ENCODE measurements around the gene STXBP6. TPM values are rescaled to one million over a fixed set of nuclear protein-coding genes. Genes with fewer than 3 reads are reported as not detected.

STXBP6 gene
- total and polyA plus RNA-seq, 2 donors (not counting 3 experiments of a cell fraction or from before 2014, with no cell fraction given): 0.06 TPM; not detected in 1

DNA sequence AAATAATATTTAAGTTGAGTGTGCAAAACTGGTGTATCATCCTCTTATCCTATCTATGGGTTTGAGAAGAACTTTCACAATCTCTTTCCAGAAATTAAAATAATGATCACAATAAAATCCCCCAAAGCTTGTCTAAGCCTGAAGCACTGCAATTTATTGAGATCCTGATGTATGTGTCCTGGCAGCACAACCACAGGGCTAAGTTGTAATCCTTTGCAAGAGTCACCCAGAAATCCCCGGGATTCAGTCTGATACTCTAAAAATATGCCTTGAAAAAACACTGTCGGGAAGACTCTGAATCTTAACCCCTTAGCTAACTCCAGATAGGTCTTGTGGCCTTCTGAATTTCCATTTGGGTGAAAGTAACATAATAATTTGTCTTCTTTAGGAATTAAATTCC lies 40.3 kb upstream of the STXBP6 start:
- intact Hi-C loops (cut with micrococcal nuclease) (loop anchor here (1.0 kb wide), 1 partner anchor 42 kb away; no protein-coding TSS in a partner anchor), dilution Hi-C loops (cut with MboI; ENCODE audit: extremely low pct_ligation_motif_present, low sequenced_read_pairs) (no loop called here)
- H3K4me3 ChIP-seq (replicated peaks in 1 of 3; ENCODE audit: insufficient read depth in 1 of 3, low read depth in 1 of 3, low read length in 3 of 3): no peak overlapping the region
- H3K9ac ChIP-seq (replicated peaks; ENCODE audit: extremely low read depth, insufficient read depth, low read length): no peak overlapping the region
- H2AFZ ChIP-seq (ENCODE audit: low read depth, low read length): no peak overlapping the region
- no peaks in the 10 kb centered on the region for H3K9me1 ChIP-seq (replicated peaks; ENCODE audit: control insufficient read depth, extremely low read depth, insufficient read depth, low read length)
- H3K4me1 ChIP-seq (ENCODE audit: control insufficient read depth, extremely low read depth, insufficient read depth, low read length): no peaks in the 10 kb centered on the region
- DNase-seq (ENCODE audit: low read depth, low spot score) (no peak), FAIRE-seq (no peak)
- CTCF ChIA-PET: no interaction called here
- H3K79me2 ChIP-seq (ENCODE audit: control insufficient read depth, insufficient read depth, low read length): no peaks in the 10 kb centered on the region
- no peak overlapping the region for H3K4me2 ChIP-seq (ENCODE audit: insufficient read depth, low read length)
- H3K9me3 ChIP-seq (replicated peaks; ENCODE audit: control insufficient read depth, insufficient read depth, low read length): no peaks in the 10 kb centered on the region
- H3K27ac ChIP-seq (ENCODE audit: insufficient read depth, low read depth, low read length): no peak overlapping the region
- no peaks in the 10 kb centered on the region for H4K20me1 ChIP-seq (replicated peaks; ENCODE audit: control insufficient read depth, extremely low read depth, insufficient read depth, low read length)
- BruUV-seq (replicated peaks): no TSS peak
- no peaks in the 10 kb centered on the region for H3K27me3 ChIP-seq (ENCODE audit: control insufficient read depth in 2 of 2, insufficient read depth in 2 of 2, low read length in 2 of 2)
- POLR2A ChIA-PET: no interaction called here
- no peaks in the 10 kb centered on the region for H3K36me3 ChIP-seq (ENCODE audit: control insufficient read depth in 2 of 2, extremely low read depth in 1 of 2, insufficient read depth in 2 of 2, low read length in 2 of 2)
- no peak for TF ChIP-seq EZH2 (IDR thresholded peaks at IDR 0.05; ENCODE audit: borderline replicate concordance, low read depth, low read length, severe bottlenecking)

DNA sequence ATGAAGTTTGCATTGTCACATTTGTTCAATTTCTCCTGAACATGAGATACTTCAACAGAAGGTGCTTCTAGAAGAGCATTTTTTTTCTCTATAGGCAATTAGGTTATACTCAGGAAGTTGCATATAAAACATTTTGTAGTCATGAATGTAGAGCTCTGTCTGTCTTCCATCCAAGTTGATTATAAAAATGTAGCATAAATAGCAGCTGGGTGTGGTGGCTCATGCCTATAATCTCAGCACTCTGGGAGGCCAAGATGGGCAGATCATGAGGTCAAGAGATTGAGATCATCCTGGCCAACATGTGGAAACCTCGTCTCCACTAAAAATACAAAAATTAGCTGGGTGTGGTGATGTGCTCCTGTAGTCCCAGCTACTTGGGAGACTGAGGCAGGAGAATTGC lies 39.5 kb upstream of the STXBP6 start:
- no peaks in the 10 kb centered on the region for H3K27me3 ChIP-seq (ENCODE audit: control insufficient read depth in 2 of 2, insufficient read depth in 2 of 2, low read length in 2 of 2)
- FAIRE-seq (no peak), DNase-seq (ENCODE audit: low read depth, low spot score) (no peak)
- no peak overlapping the region for H3K27ac ChIP-seq (ENCODE audit: insufficient read depth, low read depth, low read length)
- H4K20me1 ChIP-seq (replicated peaks; ENCODE audit: control insufficient read depth, extremely low read depth, insufficient read depth, low read length): no peaks in the 10 kb centered on the region
- H3K9me1 ChIP-seq (replicated peaks; ENCODE audit: control insufficient read depth, extremely low read depth, insufficient read depth, low read length): no peaks in the 10 kb centered on the region
- H3K4me1 ChIP-seq (ENCODE audit: control insufficient read depth, extremely low read depth, insufficient read depth, low read length): no peaks in the 10 kb centered on the region
- H2AFZ ChIP-seq (ENCODE audit: low read depth, low read length): no peak overlapping the region
- no peaks in the 10 kb centered on the region for H3K36me3 ChIP-seq (ENCODE audit: control insufficient read depth in 2 of 2, extremely low read depth in 1 of 2, insufficient read depth in 2 of 2, low read length in 2 of 2)
- H3K9me3 ChIP-seq (replicated peaks; ENCODE audit: control insufficient read depth, insufficient read depth, low read length): no peaks in the 10 kb centered on the region
- intact Hi-C loops (cut with micrococcal nuclease): no loop called here
- no peak overlapping the region for H3K4me2 ChIP-seq (ENCODE audit: insufficient read depth, low read length)
- CTCF ChIA-PET: no interaction called here
- H3K4me3 ChIP-seq (replicated peaks in 1 of 3; ENCODE audit: insufficient read depth in 1 of 3, low read depth in 1 of 3, low read length in 3 of 3): no peak overlapping the region
- no TSS peak for BruUV-seq (replicated peaks)
- H3K79me2 ChIP-seq (ENCODE audit: control insufficient read depth, insufficient read depth, low read length): no peaks in the 10 kb centered on the region
- dilution Hi-C loops (cut with MboI; ENCODE audit: extremely low pct_ligation_motif_present, low sequenced_read_pairs): no loop called here
- POLR2A ChIA-PET: no interaction called here
- no peak for TF ChIP-seq POLR2AphosphoS5 (IDR thresholded peaks at IDR 0.05; ENCODE audit: insufficient read depth, low read depth, low read length)
- TF ChIP-seq FOS (IDR thresholded peaks at IDR 0.05; ENCODE audit: borderline replicate concordance, insufficient read depth, low read length): no peak
- TF ChIP-seq, protein P1, sequence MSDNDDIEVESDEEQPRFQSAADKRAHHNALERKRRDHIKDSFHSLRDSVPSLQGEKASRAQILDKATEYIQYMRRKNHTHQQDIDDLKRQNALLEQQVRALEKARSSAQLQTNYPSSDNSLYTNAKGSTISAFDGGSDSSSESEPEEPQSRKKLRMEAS (IDR thresholded peaks at IDR 0.05; ENCODE audit: insufficient read depth, insufficient read length): no peak
- no peak for TF ChIP-seq MYC (IDR thresholded peaks at IDR 0.05; ENCODE audit: low read depth, low read length)
- no peak for TF ChIP-seq JUN (IDR thresholded peaks at IDR 0.05; ENCODE audit: borderline replicate concordance, insufficient read depth, insufficient read length, low read depth)
- TF ChIP-seq EZH2 (IDR thresholded peaks at IDR 0.05; ENCODE audit: borderline replicate concordance, low read depth, low read length, severe bottlenecking): no peak
- TF ChIP-seq, protein P2, sequence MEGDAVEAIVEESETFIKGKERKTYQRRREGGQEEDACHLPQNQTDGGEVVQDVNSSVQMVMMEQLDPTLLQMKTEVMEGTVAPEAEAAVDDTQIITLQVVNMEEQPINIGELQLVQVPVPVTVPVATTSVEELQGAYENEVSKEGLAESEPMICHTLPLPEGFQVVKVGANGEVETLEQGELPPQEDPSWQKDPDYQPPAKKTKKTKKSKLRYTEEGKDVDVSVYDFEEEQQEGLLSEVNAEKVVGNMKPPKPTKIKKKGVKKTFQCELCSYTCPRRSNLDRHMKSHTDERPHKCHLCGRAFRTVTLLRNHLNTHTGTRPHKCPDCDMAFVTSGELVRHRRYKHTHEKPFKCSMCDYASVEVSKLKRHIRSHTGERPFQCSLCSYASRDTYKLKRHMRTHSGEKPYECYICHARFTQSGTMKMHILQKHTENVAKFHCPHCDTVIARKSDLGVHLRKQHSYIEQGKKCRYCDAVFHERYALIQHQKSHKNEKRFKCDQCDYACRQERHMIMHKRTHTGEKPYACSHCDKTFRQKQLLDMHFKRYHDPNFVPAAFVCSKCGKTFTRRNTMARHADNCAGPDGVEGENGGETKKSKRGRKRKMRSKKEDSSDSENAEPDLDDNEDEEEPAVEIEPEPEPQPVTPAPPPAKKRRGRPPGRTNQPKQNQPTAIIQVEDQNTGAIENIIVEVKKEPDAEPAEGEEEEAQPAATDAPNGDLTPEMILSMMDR (IDR thresholded peaks at IDR 0.05; ENCODE audit: extremely low read depth in 1 of 2, insufficient read depth in 1 of 2, low read depth in 1 of 2, low read length in 2 of 2): no peak
- TF ChIP-seq GATA2 (IDR thresholded peaks at IDR 0.05; ENCODE audit: insufficient read depth, insufficient read length, low read depth, low read length): no peak
- no peak for TF ChIP-seq POLR2A (IDR thresholded peaks at IDR 0.05; ENCODE audit: low read depth, low read length)
- H3K9ac ChIP-seq (replicated peaks; ENCODE audit: extremely low read depth, insufficient read depth, low read length): no peak overlapping the region

Data from endothelial cell of umbilical vein (primary cell).